Hematopoietic multipotent progenitor cell treated with erythropoietin and hydrocortisone succinate and interleukin-3 and kit ligand, for 4 days (in vitro differentiated cells): ENCODE measurements around the gene ANKRD33B.
"Not testable (repeated sequence)": the region's sequence is repeated elsewhere in the genome, so short reads cannot be mapped to it uniquely, and the experiment has no call there.

Experiments used
- DNase-seq: peaks from one replicate; pipeline ENCODE4 v3.0.0-alpha.2; 2015

ANKRD33B gene

DNA sequence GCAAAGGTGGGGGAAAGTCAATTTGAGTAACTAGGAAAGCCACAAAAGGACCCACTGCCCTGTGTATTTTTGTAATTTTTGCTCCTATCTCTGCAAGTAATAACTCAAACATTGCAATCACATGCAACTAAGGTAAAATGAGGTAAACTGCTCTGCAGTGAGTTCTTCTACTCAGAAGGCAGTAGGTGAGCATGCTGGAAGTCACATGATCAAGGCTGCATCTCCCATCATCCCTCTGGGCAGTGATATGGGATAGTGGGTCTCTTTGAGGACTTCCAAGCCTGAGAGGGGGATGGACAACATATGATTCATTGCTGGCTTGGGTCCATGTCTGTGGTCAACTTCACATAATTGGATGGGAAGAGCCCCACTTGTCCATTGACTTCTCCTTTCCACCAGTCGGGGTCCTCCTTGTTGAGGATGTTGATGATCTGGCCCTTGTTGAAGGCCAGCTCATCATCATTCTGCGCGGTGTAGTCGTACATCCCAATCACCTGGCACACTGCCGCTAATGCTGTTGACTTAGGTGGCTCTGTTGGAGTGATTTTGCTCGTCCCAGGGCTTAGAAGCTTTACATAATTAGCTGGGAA is 100.4 kb downstream of the ANKRD33B start:
- not testable (repeated sequence) for DNase-seq

DNA sequence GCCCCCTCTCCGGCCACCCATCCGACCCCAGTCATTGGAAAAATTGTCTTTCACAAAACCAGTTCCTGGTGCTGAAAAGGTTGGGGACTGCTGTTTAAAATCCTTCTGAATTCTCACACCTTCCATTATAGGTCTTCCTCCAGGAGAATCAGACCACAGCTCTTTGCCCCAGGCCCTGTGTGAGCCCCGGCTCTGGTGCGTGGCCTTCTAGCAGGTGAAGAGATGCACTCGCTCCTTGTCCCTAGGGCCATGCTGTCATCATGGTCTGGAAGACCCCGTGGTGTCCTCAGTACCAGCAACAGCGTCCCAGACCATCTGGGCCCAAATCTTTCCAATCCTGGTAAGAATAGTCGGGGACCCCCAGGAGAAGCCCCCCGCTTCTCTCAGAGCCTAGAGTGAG is 101.9 kb downstream of the ANKRD33B start:
- DNase-seq: no peak

DNA sequence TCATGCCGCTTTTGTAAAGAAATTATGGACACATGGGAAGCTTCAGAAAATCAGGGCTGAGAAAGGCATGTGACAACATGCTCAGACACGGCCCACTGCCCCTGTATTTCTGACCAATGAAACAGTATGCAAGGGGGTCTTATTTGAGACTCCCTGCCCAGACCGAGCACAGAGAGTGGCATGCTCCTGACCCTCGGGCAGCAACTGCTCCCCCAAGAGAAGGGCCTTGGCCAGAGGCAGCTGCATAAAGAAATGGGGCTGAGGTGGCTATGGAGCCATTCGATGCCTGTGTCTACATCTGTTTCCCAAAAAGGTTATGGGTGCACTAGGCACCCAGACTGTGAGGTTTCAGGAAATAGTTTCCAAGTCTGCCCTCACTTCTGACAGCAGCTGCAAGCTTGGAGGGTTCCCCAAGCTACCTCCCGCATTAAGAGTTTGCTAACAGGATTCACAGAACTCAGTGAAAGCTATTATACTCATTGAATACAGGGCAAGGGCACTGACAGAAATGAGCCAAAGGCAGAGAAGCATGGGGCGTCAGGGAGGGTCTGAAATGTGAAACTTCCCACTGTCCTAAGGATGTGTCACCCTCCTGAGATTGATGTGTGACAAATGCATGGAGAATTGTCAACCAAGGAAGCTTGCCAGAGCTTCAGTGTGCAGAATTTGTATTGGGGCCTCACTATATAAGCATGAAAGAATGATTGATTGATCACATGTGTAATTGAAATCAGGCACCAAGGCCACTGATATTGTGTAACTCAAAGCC is 102.8 kb downstream of the ANKRD33B start:
- no peak for DNase-seq

DNA sequence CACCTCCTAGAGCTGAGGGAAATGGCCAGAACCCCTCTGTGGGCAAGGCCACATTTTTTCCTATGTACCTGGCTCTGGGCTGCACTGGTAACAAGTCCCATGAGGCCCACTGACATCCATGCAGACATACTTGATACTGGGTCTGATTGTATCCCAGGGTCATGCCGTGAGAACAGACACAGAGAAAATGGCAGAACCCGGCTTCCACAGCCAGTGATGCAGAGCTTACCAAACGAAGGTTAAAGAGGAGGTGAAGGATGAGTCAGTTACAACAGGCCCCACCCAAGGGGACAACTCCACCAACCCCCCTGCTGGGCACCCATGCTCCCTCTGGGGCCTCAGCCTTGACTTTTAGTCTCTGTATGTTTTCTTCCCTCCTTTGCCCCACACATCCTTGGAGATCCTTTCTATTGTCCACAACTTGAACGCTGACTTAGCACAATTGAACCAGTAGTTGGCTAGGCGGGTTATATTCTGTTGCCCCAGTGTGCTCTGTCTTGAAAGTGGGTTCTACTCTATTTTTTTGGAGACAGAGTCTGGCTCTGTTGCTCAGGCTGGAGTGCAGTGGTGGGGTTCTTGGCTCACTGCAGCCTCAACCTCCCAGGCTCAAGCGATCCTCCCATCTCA is 103.7 kb downstream of the ANKRD33B start:
- no peak for DNase-seq

DNA sequence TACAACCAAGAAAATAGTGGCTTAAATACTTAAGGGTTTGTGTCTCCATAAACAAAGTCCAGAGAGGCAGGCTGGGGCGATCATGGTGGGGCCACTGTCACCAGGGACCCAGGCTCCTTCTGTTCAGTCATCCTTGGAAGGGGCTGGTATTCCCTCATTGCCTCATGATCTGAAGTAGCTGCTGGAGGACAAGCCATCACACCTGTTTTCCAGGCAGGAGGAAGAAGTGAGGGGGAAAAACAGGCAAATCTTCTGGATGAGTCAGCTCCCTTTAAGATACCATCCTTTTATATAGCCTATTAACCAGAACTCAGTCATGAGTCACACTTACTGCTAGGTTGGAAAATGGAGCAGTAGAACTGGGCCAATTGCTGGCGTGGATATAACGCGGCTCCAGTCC is 104.8 kb downstream of the ANKRD33B start:
- no peak for DNase-seq

DNA sequence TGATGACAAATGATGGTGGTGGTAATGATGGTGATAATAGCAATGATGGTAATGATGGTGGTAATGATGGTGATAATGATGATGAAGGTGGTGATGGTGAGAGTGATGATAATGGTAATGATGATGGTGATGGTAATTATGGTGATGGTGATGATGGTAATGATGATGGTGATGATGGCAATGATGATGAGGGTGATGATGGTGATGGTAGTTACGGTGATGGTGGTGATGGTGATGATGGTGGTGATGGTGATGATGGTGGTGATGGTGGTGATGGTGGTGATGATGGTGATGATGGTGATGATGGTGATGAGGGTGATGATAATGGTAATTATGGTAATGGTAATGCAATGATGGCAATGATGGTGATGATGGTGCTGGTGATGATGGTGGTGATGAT is 106.1 kb downstream of the ANKRD33B start:
- no peak for DNase-seq

DNA sequence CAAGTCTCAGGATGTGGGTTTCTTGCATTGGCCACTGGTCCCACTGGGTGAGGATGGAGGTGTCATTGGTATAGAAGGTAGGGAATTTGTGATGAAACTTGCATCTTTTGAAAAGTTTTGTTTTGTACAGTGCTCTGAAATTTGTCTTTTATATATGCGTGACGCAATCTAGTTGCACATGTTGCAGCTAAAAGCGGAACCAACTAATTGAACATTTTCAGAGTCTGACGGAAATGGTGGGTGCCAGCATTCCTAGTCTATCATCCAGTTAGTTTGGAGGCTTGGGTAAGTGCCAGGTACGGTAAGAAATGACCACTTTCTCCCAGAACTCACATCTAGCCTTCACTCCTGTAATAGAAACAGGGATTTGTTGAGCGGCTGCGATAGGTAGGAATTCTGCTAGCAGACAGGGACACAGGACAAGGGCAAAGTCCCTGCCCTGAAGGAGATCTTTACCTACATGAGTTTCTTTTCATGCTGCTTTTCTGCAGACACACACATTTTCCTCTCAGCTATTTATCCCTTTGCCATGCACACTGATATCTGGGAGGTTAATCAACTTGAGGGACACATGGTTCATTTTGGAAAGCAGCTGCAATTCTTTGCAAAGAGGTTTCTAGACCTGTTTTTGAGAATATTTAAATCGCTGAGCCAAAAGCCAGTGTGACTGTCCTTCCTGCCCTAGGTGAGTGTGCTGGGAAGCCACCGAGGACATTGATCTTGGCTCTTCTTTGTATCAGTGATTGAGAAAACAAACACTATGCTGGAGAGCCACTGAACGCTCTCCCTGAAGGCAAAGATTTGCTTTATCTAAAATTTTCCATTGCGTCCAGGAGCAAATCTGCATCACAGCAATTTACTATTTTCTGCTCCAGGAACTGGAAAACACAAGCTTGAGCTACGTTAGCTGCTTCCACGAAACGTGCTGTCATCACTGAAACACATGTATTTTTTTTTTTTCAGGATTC is 107.5 kb downstream of the ANKRD33B start:
- DNase-seq: peak; percentile 22

DNA sequence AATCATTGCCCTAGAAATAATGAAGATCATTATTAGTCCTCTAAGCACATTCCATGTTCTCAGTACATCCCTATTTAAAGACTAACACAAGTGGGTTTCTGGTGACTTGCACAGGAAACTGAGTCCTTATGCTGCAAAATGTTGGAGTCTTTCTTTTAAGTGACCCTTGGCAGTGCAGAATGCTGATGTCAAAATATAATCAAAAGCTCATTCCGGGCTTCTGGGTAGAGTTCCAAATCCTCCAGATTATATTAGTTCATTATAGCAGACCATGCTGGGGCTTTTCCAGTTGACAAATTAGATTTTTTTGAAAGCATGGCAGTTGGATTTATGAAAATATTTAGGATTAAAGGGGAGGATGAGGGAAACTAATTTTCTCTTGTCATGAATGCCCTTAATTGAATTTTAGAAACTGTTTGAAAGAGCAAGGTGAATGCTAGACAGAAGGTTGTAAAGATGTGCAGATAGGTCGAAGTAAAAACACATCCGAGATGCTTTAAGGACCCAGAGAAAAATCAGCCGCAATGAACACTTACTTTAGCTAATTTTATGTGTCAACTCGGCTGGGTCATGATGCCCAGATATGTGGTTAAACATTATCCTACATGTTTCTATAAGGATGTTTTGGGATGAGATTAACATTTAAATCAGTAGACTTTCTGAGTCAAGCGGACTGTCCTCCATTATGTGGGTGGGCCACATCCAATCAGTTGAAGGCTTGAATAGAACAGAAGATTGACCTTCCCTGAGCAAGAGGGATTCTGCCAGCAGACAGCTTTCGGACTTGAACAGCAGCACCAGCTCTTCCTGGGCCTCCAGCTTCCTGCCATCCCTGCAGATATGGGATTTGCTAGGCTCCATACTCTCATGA is 108.5 kb downstream of the ANKRD33B start:
- no peak for DNase-seq

DNA sequence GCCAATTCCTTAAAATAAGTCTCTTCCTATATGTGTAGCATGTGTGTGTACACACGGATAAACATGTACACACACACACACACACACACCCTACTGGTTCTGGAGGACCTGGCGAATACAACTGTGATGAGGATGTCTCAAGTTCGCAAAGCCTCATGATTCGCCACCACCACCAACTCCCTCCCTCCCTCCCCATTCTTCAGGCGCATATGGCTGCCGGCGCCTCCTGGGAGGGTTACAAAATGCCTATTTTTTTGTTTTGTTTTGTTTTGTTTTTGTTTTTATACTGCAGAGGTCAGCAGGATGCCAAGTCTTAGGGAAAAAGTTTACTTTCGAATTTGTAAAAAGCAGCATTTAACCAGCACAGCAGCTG is 109.1 kb downstream of the ANKRD33B start:
- DNase-seq: no peak

DNA sequence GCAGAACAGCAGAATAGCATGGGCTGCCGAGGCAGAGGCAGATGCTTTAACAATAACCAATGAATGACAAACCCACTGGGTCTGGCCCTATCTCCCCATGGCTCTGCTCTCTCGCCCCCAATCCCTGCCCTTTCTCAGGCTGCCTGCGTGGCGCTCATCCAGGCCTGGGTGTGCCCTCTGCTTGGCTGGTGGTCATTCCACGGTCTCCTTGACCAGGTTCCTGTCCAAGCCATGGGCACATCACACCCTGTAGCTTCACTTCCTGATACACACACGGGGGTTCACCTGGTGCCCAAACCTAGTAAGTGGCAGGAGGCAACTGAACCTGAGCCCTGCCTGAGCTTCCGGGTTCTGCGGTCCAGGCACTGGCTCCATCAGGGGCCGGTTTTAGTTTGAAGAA is 109.5 kb downstream of the ANKRD33B start:
- DNase-seq: no peak

DNA sequence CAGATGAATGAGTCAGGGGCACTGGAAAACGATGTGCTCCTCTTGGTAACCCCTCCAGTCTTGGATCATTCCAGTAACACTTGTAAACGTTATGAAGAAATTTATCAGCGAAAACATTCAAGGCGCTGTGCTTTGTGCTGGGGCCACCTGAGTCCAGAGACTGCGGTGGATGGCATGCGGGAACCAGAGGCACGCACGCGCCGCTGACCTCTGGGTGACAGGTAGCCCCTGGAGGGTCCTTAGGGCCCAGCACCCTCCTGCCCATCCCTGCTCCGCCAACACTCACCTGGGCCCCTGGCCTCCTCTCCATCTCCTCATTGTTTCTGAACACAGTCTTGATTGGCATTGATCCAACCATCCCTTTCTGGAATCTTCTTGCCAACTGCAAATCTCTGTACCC is 110.2 kb downstream of the ANKRD33B start:
- no peak for DNase-seq

DNA sequence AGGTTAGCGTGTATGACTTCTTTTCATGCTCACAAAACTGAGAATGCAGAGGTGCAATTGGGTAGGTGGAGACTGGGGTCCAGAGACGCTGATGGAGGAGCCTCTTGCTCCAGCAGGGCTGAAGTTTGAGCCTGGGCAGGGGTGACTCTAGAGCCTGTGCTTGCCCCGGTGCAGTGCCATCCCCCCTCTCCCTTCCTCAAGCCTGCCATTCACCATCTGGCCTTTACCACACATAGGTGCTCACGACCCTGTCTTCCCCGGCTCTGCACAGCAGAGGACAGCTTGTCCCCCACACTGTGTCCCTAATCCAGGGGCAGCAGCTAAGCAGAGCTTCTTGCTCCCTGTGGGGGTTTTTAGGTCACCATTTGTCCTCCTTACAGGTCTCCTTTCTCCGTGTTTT is 110.7 kb downstream of the ANKRD33B start:
- no peak for DNase-seq

DNA sequence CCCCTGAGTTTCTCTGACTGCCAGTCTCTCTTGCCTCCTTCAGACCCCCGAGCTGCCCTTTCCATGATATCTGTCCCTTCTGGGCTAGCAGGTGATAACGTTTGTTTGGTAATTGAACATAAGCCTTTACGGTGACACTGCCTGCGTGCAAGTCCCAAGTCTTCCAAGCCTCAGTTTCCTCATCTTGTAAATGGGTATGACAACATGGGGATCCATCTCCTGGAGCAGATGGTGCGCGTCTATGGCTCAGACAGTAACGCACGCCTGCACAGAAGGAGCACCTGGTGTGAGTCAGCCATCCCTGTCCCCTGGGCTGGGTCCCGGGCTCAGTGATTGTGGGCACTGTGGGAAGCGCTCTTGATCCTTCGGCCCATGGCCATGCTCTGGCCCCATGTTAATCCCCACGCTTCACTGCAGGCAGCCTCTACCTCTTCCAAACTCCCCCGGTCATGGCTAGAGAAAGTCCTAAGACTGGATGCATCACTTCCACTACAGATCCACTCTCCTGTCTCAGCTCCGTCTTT is 111.4 kb downstream of the ANKRD33B start:
- no peak for DNase-seq

DNA sequence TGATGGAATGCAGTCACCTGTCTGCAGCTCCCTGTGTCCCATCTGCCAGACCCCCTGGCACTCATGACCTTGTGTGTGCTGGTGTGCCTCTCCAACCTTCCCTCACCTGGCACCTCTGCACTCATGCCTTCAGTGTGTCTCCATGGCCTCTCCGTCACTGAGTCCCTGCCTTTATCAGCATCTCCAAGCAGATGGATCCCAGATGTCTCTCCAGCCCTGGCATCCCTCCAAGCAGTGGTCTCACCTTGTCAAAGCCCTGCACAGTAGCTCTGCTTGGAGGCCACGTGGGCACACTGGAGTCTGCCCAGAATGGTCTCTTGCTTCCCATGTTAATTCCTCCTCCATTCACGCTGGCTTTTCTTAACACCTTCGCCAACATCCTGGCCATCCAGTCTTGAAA is 112.4 kb downstream of the ANKRD33B start:
- no peak for DNase-seq

DNA sequence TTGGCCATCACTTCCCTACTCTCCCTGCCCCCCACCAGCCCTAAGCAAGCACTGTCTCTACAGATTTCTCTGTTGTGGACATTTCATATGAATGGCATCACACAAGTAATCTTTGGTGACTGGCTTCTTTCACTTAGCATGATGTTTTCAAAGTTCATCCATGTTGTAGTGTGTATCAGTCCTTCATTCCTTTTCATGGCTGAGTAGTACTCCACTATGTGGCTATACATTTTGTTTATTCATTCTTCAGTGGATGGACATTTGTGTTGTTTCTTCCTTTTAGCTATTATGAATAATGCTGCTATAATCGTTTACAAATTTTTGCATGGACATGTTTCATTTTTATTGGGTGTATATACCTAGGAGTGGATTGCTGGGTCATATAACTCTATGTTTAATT is 113.1 kb downstream of the ANKRD33B start:
- no peak for DNase-seq

DNA sequence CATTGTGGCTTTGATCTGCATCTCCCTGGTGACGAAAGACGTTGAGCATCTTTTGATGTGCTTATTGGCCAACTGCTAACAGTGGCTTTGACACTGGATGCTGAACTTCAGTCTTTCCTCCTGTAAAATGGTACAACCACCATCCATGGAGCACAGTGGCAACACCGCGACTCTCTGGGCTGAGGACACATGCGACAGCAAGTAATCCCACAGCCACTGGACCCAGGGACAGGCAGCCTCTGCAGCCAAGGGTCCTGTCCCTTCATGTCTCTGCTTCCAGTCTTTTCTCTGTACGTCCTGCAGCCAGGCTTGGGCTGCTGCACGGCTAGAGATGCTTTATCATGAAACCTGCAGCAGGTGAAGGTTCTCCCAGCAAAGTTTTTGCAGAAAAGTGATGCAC is 113.7 kb downstream of the ANKRD33B start:
- no peak for DNase-seq

DNA sequence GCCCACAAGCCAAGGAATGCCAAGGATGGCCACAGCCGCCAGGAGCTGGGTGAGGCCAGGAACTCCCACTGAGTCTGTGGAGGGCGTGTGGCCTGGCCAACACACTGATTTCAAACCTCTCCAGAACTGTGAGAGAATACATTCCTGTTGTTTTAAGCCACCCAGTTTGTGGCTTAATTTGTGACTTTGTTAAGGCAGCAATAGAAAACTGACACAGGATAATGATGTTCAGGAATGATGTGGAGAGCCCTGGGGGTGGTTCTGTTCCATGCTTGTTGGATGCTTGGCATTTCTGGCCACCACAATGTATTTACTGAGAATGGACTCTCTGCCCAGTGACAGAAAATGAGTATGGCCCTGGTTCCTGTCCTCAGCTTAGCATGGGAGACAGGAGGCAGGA is 114.4 kb downstream of the ANKRD33B start:
- DNase-seq: no peak

DNA sequence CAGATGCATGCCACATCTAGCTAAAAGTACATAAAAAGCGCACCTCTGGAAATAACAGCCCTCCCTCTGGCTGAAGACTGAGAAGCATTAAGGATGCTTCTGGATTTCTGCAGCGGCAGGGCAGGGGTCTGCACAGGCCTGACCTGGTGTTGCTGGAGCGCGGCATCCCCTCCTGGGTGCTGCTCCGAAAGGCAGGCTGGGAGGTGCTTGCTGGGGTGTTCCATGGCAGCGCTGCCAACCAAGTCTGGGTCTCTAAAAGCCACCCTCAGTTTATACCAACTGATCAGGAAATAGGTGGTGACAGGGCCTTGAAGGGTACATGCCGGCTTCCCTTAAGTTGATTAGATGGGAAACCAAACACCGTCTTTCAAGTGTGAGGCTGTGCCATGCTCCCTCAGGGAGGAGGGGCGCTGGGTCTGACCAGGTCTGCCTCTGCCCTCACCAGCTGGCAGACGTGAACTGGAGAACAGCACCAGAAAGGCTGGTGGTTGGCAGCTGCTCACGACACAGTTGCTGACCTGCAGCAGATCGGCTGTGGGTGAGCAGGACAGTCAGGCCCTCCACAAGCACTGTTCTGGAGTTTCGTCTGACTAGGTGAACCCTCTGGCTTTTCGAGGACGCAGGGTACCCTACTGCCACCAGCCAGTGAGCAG is 115.6 kb downstream of the ANKRD33B start:
- no peak for DNase-seq

DNA sequence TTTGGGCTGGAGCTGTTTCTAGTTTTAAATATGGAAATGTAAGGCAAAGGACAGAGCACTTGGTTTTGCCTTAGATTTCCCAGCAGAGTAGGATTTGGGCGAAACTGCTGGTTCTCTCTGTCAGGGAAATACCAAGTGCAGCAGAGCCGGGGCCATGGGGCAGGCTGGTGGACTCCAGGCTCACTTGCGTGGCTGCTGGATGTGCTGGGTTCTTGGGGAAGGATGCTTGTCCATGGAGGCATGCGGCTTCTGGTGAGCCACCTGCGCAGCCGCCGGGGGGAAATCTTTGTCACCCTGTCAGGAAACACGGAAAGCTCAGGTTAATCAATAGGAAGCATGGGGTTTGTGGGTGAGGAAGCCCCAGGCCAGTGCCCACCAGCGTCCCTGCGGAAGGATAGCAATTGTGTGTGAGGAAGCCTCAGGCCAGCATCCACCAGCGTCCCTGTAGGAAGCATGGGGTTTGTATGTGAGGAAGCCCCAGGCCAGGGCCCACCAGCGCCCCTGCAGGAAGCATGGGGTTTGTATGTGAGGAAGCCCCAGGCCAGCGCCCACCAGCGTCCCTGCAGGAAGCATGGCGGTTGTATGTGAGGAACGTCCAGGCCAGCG is 117.1 kb downstream of the ANKRD33B start:
- DNase-seq: no peak

DNA sequence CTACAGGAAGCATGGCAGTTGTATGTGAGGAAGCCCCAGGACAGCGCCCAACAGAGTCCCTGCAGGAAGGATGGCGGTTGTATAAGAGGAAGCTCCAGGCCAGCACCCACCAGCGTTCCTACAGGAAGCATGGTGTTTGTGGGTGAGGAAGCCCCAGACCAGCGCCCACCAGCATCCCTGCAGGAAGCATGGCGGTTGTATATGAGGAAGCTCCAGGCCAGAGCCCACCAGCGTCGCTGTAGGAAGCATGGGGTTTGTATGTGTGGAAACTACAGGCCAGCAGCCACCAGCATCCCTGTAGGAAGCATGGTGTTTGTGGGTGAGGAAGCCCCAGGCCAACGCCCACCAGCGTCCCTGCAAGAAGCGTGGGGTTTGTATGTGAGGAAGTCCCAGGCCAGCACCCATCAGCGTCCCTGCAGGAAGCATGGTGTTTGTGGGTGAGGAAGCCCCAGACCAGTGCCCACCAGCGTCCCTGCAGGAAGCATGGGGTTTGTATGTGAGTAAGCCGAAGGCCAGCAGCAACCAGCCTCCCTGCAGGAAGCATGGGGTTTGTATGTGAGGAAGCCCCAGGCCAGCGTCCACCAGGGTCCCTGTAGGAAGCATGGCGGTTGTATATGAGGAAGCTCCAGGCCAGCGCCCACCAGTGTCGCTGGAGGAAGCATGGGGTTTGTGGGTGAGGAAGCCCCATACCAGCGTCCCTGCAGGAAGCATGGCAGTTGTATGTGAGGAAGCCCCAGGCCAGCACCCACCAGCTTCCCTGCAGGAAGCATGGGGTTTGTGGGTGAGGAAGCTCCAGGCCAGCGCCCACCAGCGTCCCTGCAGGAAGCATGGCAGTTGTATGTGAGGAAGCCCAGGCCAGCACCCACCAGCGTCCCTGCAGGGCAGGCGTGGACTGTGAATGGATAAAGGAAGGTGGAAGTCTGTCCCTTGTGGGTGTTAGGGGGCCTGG is 118.1 kb downstream of the ANKRD33B start:
- DNase-seq: peak; percentile 40
